ENCODE data around the gene NDOR1.

The NDOR1 gene

GRCh38 chr9:137221506-137222111 is 16.1 kb downstream of the NDOR1 start:
- DNase-seq = no peak

GRCh38 chr9:137222190-137223077 is 16.9 kb downstream of the NDOR1 start, which contains the start of gene RNF208:
TSS of gene RNF208 (minus strand) at chr9:137222240. CDS start at chr9:137221212, 1,028 bp downstream.
- no peak for DNase-seq

DNA sequence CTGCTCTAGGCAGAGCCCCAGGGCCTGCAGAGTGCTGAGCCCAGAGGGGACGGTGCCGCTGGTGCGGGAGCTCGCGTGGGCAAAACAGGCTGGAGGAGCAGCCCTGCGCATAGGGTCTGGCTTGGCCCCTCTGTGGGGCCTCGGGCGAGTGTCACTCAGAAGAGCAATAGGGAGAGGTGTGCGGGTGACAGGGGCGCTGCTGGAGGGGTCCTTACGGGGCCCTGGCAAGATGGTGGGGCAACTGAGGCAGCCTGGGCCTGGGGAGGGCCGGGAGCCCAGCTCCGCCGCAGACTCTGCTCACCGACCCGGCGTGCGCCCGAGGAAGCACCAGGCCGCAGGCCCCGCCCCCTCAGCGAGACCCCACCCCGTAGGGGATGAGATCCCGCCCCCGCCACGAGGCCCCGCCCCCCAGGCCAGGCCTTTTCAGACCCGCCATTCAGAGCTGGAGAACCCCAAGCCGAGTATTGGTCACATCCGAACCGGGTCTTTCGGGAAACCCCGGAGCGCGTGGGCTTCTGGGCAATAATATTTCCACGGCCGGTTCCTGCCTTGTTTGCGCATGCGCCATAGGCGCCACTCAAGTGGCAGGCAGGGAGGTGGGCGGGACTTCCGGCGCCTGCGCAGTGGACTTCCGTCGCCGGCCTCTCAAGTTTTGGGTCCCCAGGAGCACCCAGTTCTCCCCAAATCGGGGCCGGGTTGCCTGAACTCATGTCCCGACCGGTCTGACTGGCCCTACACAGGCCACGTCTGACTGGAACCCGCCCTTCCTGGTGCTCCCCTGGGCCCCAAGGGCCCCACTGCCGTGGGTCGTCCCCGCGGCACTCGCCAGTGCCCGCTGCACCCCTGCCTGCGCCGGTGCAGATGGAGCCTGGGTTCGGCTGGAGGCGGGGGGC is 17.8 kb downstream of the NDOR1 start:
- DNase-seq = peak; percentile 98

GRCh38 chr9:137224830-137225694 is 19.6 kb downstream of the NDOR1 start, which contains the start of gene CYSRT1:
TSS of gene CYSRT1 (plus strand) at chr9:137225174. CDS start at chr9:137225622, 448 bp downstream.
- DNase-seq = no peak

DNA sequence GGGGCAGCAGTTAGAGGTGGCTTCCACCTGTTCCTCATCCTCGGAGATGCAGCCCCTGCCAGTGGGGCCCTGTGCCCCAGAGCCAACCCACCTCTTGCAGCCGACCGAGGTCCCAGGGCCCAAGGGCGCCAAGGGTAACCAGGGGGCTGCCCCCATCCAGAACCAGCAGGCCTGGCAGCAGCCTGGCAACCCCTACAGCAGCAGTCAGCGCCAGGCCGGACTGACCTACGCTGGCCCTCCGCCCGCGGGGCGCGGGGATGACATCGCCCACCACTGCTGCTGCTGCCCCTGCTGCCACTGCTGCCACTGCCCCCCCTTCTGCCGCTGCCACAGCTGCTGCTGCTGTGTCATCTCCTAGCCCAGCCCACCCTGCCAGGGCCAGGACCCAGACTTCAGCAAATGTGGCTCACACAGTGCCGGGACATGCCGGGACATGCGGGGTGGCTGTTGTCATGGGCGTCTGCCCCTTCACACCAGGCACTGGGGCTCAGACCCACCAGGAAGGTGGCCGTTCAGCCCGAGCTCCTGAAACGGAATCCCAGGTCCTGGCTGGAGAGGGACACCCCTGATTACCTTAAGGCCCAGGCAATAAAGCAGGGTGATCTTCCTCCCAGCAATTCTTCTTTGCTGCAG is 20.3 kb downstream of the NDOR1 start:
- DNase-seq = no peak

GRCh38 chr9:137226338-137227053 is 21.0 kb downstream of the NDOR1 start:
- DNase-seq = no peak

DNA sequence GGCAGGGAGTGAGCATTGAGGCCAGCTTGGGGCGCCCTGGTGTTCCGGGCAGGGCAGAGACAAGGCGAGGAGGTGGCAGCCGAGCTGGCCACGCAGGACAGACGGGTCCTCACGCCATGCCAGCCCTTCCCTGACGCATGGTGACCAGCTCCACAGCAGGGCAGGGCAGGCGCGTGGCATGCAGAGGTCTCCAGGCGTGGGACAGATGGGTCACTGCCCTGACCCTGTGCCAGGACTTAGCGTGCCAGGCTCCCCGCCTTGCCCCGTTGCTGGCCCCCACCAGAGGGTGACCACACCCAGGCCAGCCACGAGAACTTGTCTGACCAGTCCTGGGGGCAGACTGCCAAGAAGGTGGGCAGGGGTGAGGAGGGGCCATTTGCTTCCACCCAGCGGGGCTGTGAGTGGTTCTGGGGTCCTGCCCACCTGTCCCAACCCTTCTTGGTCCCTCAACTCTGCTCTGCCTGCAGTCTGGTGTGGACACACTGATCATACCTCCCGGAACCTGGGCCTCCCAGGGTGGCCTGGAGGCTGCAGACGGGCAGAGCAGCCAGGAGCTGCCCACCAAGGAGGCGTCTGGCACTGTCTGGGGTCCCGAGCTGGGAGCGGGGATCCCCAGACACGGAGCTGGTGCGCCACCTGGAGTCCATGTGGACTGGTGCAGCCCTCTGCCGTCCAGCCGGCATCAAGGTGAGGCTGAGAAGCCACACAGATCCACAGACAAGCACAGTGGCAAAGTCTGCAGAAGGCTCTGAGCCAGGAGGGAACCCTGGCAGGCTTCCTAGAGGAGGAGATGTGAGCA is 21.8 kb downstream of the NDOR1 start, which contains the start of gene RNF224:
TSS of gene RNF224 (plus strand) at position 449 of the 799 bp plus-strand sequence. CDS start 834 bp downstream, outside the sequence.
- DNase-seq = peak; percentile 60

GRCh38 chr9:137227853-137228505 is 22.5 kb downstream of the NDOR1 start:
- DNase-seq = no peak

DNA sequence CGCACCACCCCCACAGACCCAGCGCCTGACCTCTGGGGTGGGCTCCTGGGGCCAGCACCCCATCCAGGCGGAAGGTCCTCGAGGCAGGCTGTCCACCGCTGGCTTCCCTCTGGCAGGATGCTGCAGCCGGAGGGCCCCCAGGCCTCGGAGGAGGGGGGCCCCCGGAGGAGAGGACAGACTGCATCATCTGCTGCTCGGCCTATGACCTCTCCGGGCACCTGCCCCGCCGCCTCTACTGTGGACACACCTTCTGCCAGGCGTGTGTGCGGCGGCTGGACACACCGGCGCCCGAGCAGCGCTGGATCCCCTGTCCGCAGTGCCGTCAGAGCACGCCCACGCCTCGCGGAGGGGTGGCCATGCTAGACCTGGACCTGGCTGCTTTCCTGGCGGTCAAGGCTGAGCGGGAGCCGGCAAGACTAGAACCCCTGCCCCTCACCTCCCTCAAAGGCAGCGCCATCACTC is 23.0 kb downstream of the NDOR1 start:
- DNase-seq = no peak

GRCh38 chr9:137228968-137229896 is 23.7 kb downstream of the NDOR1 start:
- no peak for DNase-seq

GRCh38 chr9:137229903-137230704 is 24.6 kb downstream of the NDOR1 start:
- DNase-seq = no peak

GRCh38 chr9:137230705-137231371 is 25.3 kb downstream of the NDOR1 start, which contains the start of gene SLC34A3:
TSS of gene SLC34A3 (plus strand) at chr9:137230901. CDS start at chr9:137231703, 802 bp downstream.
- no peak for DNase-seq

- DNase-seq = no peak
Observed at GRCh38 chr9:137231372-137232039, 26.0 kb downstream of the NDOR1 start.

DNA sequence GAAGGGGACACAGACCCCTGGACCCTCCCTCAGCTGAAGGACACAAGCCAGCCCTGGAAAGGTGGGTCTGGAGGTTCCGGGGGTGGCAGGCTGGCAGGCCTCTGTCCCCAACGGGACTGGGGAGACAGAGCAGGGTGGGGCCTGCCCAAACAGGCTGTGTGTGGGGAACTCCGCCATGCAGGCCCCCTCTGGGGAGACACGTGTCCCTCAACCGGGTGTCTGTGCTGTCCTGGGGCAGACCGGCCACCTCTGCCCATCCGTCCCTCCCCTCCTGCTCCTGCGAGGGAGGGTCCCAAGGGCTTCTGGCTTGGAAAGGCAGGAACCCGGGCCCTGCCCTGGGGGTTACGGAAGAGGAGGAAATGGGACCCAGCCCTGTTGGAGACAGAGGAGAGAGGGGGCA is 26.6 kb downstream of the NDOR1 start:
- DNase-seq = no peak

DNA sequence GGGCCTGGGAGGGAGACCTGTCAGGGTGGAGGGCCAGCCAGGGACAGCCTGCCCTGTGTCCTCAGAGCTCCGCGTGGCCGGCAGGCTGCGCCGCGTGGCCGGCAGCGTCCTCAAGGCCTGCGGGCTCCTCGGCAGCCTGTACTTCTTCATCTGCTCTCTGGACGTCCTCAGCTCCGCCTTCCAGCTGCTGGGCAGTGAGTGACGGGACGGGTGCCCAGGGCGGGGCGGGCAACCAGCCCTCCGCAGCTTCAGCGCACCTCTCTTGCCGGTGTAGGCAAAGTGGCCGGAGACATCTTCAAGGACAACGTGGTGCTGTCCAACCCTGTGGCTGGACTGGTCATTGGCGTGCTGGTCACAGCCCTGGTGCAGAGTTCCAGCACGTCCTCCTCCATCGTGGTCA is 27.0 kb downstream of the NDOR1 start:
- no peak for DNase-seq

Data from NCI-H1092 (cell line).